Activated effector memory CD4-positive, alpha-beta T cell treated with Interleukin-2 at 50 U/mL for 16 hours (primary cell): ENCODE data around the gene OPN1MW3.
"Not testable (repeated sequence)": the region's sequence is repeated elsewhere in the genome, so short reads cannot be mapped to it uniquely, and the experiment has no call there.

Experiments used
- DNase-seq: peaks from one replicate; pipeline ENCODE4 v3.0.0-alpha.2; 2020

OPN1MW3 gene

GRCh38 chrX:154296731-154297130 is 39.3 kb downstream of the OPN1MW3 start:
- DNase-seq: no peak

GRCh38 chrX:154298312-154298711 is 40.9 kb downstream of the OPN1MW3 start:
- no peak for DNase-seq

GRCh38 chrX:154300816-154301215 is 43.4 kb downstream of the OPN1MW3 start:
- no peak for DNase-seq

GRCh38 chrX:154302998-154303397 is 45.6 kb downstream of the OPN1MW3 start:
- not testable (repeated sequence) for DNase-seq

GRCh38 chrX:154303476-154303875 is 46.1 kb downstream of the OPN1MW3 start:
- DNase-seq: no peak

GRCh38 chrX:154304846-154305245 is 47.5 kb downstream of the OPN1MW3 start:
- DNase-seq: no peak

GRCh38 chrX:154305541-154306205 is 48.3 kb downstream of the OPN1MW3 start:
- no peak for DNase-seq

- DNase-seq: no peak
Observed at GRCh38 chrX:154307202-154307601, 49.8 kb downstream of the OPN1MW3 start.

GRCh38 chrX:154308108-154308946 is 50.9 kb downstream of the OPN1MW3 start:
- DNase-seq: peak; percentile 70

- no peak for DNase-seq
Observed at GRCh38 chrX:154309041-154309775, 51.8 kb downstream of the OPN1MW3 start.

- no peak for DNase-seq
Observed at GRCh38 chrX:154310616-154311536, 53.5 kb downstream of the OPN1MW3 start.

GRCh38 chrX:154312116-154312515 is 54.7 kb downstream of the OPN1MW3 start:
- DNase-seq: no peak

GRCh38 chrX:154313147-154313546 is 55.8 kb downstream of the OPN1MW3 start:
- no peak for DNase-seq

GRCh38 chrX:154315416-154315815 is 58.0 kb downstream of the OPN1MW3 start:
- DNase-seq: no peak

- no peak for DNase-seq
Observed at GRCh38 chrX:154317391-154317995, 60.1 kb downstream of the OPN1MW3 start.

GRCh38 chrX:154320406-154320805 is 63.0 kb downstream of the OPN1MW3 start:
- no peak for DNase-seq
